Right lung (tissue), 5 donors: ENCODE results near the gene AGAP5. TPM values are rescaled to one million over a fixed set of nuclear protein-coding genes. Genes with fewer than 3 reads are reported as not detected.

Source experiments
- DNase-seq, 2 donors: peaks; one replicate each; pipeline ENCODE4 v3.0.0-alpha.2; 2013
- polyA plus RNA-seq, 5 donors: library from polyadenylated mRNA; unstranded; fragments of 120-200 nt; gene quantifications; one replicate each; pipeline versions ENCODE4 v1.2.1 to v1.2.3, GENCODE V29; 2013; ENCODE audit warnings: inconsistent platforms in 1 of 5, low replicate concordance in 1 of 5; ENCODE audit not compliant: insufficient read length in 5 of 5, insufficient read depth in 1 of 5

AGAP5 gene
- polyA plus RNA-seq, 5 donors, result 19.5 to 28.3 (median 26.2) TPM

DNA sequence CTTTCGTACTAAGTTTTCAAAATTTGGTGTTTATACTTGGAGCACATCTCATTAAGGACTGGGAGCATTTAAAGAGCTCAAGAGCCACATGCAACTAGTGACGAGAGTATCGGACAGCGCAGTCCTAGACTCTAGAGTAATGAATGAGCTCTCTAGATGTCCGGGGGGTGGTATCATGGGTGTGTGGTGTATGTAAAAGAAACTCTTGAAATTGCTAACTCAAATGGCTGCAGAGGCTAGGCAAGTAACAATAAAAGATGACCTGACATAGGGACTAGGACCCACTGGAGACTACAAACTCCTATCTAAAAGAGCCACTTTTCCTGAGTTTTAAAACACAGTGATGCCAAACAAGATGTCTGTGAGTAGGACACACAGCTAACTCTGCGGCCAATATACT is 70.6 kb downstream of the AGAP5 start:
- DNase-seq, result no peak

GRCh38 chr10:73625884-73626752 is 71.8 kb downstream of the AGAP5 start:
- peak; percentile 95 to 97 for DNase-seq

GRCh38 chr10:73625004-73625883 is 72.7 kb downstream of the AGAP5 start:
- DNase-seq, result peak; percentile 51 to 58

Other genes with a start within 250 kb of the AGAP5 start
- 10 to 100 TPM; 62.8 to 74.8 (median 67.5) TPM for gene PPP3CB, start 202.1 kb downstream of the AGAP5 start, polyA plus RNA-seq
- 10 to 100 TPM; 41.6 to 73.0 (median 58.2) TPM for gene USP54, start 106.8 kb downstream of the AGAP5 start, polyA plus RNA-seq
- 10 to 100 TPM in 1 of 5 donors, 1 to 10 TPM in 4; 2.1 to 25.1 (median 3.2) TPM for gene MYOZ1, start 56.6 kb downstream of the AGAP5 start, polyA plus RNA-seq
- gene SYNPO2L, start 42.1 kb downstream of the AGAP5 start, polyA plus RNA-seq, result 1 to 10 TPM in 2 of 5 donors, under 1 TPM in 3; 0.63 to 7.6 (median 0.94) TPM
- 10 to 100 TPM; 57.7 to 69.1 (median 62.5) TPM for gene SEC24C, start 46.3 kb upstream of the AGAP5 start, polyA plus RNA-seq
- gene CHCHD1, start 83.9 kb upstream of the AGAP5 start, polyA plus RNA-seq, result 10 to 100 TPM; 34.7 to 48.8 (median 39.8) TPM
- gene ZSWIM8, start 87.5 kb upstream of the AGAP5 start, polyA plus RNA-seq, result 100 to 1,000 TPM in 2 of 5 donors, 10 to 100 TPM in 3; 80.0 to 103 (median 96.9) TPM
- gene NDST2, start 113.5 kb upstream of the AGAP5 start, polyA plus RNA-seq, result 10 to 100 TPM; 30.7 to 41.8 (median 34.1) TPM
- gene CAMK2G, start 176.4 kb upstream of the AGAP5 start, polyA plus RNA-seq, result 10 to 100 TPM; 30.7 to 41.4 (median 34.7) TPM
- 1 to 10 TPM; 1.3 to 3.2 (median 1.8) TPM for gene PLAU, start 213.0 kb upstream of the AGAP5 start, polyA plus RNA-seq